ENCODE measurements around the gene RADIL.

Gene RADIL

GRCh38 chr7:4871930-4872675 is 11.4 kb downstream of the RADIL start:
- in situ Hi-C loops (cut with HindIII; ENCODE audit: low pct_ligation_motif_present, low sequenced_read_pairs), result no loop called here
- TF ChIP-seq CTCF (IDR thresholded peaks at IDR 0.05; ENCODE audit: low read depth, low read length, missing control alignments), result no peak
- peak overlapping the region; percentile 24 for H3K27ac ChIP-seq
- H3K36me3 ChIP-seq (replicated peaks), result no peaks in the 10 kb centered on the region
- no peak for DNase-seq
- no peaks in the 10 kb centered on the region for H3K27me3 ChIP-seq (replicated peaks)
- H3K4me3 ChIP-seq (ENCODE audit: low read depth, low read length), result no peak overlapping the region

- no peak for TF ChIP-seq CTCF (IDR thresholded peaks at IDR 0.05; ENCODE audit: low read depth, low read length, missing control alignments)
- in situ Hi-C loops (cut with HindIII; ENCODE audit: low pct_ligation_motif_present, low sequenced_read_pairs), result no loop called here
- H3K36me3 ChIP-seq (replicated peaks), result no peaks in the 10 kb centered on the region
- H3K4me3 ChIP-seq (ENCODE audit: low read depth, low read length), result no peak overlapping the region
- no peaks in the 10 kb centered on the region for H3K27me3 ChIP-seq (replicated peaks)
- peak; percentile 71 for DNase-seq
- H3K27ac ChIP-seq, result peak overlapping the region; percentile 75
Observed at GRCh38 chr7:4871056-4871680, 12.3 kb downstream of the RADIL start.

- H3K27me3 ChIP-seq (replicated peaks), result no peaks in the 10 kb centered on the region
- no peak for TF ChIP-seq CTCF (IDR thresholded peaks at IDR 0.05; ENCODE audit: low read depth, low read length, missing control alignments)
- in situ Hi-C loops (cut with HindIII; ENCODE audit: low pct_ligation_motif_present, low sequenced_read_pairs), result no loop called here
- H3K4me3 ChIP-seq (ENCODE audit: low read depth, low read length), result no peak overlapping the region
- DNase-seq, result no peak
- no peak overlapping the region for H3K27ac ChIP-seq
- no peaks in the 10 kb centered on the region for H3K36me3 ChIP-seq (replicated peaks)
Observed at GRCh38 chr7:4868493-4868892, 15.0 kb downstream of the RADIL start.

GRCh38 chr7:4866528-4867496 is 16.7 kb downstream of the RADIL start:
- Histone ChIP-seq H3K4me3 (ENCODE audit: low read depth, low read length) (no peak overlapping the region), H3K27me3 (replicated peaks) (no peaks in the 10 kb centered on the region), H3K36me3 (replicated peaks) (no peaks in the 10 kb centered on the region), H3K27ac (no peak overlapping the region)
- no peak for TF ChIP-seq CTCF (IDR thresholded peaks at IDR 0.05; ENCODE audit: low read depth, low read length, missing control alignments)
- in situ Hi-C loops (cut with HindIII; ENCODE audit: low pct_ligation_motif_present, low sequenced_read_pairs), result no loop called here
- no peak for DNase-seq

- in situ Hi-C loops (cut with HindIII; ENCODE audit: low pct_ligation_motif_present, low sequenced_read_pairs), result no loop called here
- no peak for TF ChIP-seq CTCF (IDR thresholded peaks at IDR 0.05; ENCODE audit: low read depth, low read length, missing control alignments)
- Histone ChIP-seq H3K27ac (no peak overlapping the region), H3K36me3 (replicated peaks) (no peaks in the 10 kb centered on the region), H3K4me3 (ENCODE audit: low read depth, low read length) (peak overlapping the region; percentile 49), H3K27me3 (replicated peaks) (no peaks in the 10 kb centered on the region)
- no peak for DNase-seq
Observed at GRCh38 chr7:4862156-4862555, 21.4 kb downstream of the RADIL start.

Measured in brain microvascular endothelial cell (primary cell).